Endometrial microvascular endothelial cells (primary cell): Measurements from ENCODE around the gene TRIM66. TPM values are rescaled to one million over a fixed set of nuclear protein-coding genes. Genes with fewer than 3 reads are reported as not detected.

ENCODE experiments used
- in situ Hi-C: cut with HindIII; loops from 2 replicates; pipeline ENCODE4 v1.10.0; 2017; ENCODE audit warnings: low sequenced_read_pairs, low pct_unique_long_range_greater_than_20kb; ENCODE audit errors: inconsistent ontology term
- total RNA-seq: library from RNA; depleted of rRNA; stranded (reverse); fragments of >200 nt; gene quantifications from one replicate; pipeline ENCODE4 v1.2.3, GENCODE V29; 2015; ENCODE audit errors: inconsistent ontology term

The TRIM66 gene
- total RNA-seq, 1 donor from 2014 or later = 5.7 TPM

- in situ Hi-C loops = no loop called here
Measured at GRCh38 chr11:8698379-8698851, 15.9 kb upstream of the TRIM66 start.

GRCh38 chr11:8697054-8697453 lies 14.6 kb upstream of the TRIM66 start:
- in situ Hi-C loops = no loop called here

- in situ Hi-C loops = no loop called here
Measured at GRCh38 chr11:8694137-8694536, 11.7 kb upstream of the TRIM66 start.

- in situ Hi-C loops = no loop called here
Measured at GRCh38 chr11:8693555-8693954, 11.1 kb upstream of the TRIM66 start.

DNA sequence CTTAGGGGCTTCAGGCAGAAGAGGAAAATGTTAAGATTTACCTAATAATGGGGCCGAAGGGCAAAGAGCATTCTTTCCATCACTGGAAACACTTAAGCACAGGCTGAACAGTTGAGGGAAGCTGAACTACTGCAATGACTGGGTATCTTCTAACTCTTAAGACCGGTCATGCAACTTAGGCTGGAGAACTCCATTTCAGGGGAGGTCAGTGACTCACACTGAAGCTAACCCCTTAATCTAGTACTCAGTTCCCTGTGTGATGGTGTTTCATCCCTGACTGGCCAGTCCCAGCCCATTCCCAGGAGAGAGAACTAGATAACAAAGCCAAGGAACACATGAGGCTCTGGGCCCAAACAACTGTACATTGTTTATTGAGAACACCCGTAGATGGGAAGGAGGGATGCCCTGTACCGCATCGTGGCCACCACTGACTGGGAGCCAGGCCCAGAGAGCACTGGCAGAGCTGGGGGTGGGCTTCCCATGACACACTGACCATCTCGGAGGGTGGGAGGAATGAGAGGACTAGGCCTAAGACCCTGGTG lies 10.6 kb upstream of the TRIM66 start:
- in situ Hi-C loops = no loop called here

GRCh38 chr11:8692417-8692816 lies 10.0 kb upstream of the TRIM66 start:
- in situ Hi-C loops = no loop called here

DNA sequence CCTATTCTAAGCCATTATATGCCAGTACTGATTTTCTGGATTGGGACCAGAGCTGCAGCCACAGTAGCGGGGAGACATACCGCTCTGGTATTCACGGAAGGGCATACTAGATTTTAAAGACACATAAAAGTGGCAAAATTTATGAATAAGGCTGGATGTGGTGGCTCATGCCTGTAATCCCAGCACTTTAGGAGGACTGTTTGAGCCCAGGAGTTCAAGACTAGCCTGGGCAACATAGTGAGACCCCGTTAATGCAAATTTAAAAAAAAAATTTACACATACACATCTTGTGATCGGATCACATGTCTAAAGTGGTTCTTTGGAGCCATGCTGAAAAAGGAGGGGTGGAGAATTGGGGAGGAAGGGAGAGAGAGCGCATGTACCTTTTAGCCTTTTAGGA lies 9.1 kb upstream of the TRIM66 start:
- in situ Hi-C loops = no loop called here

GRCh38 chr11:8690374-8691342 lies 8.2 kb upstream of the TRIM66 start:
- in situ Hi-C loops = no loop called here

DNA sequence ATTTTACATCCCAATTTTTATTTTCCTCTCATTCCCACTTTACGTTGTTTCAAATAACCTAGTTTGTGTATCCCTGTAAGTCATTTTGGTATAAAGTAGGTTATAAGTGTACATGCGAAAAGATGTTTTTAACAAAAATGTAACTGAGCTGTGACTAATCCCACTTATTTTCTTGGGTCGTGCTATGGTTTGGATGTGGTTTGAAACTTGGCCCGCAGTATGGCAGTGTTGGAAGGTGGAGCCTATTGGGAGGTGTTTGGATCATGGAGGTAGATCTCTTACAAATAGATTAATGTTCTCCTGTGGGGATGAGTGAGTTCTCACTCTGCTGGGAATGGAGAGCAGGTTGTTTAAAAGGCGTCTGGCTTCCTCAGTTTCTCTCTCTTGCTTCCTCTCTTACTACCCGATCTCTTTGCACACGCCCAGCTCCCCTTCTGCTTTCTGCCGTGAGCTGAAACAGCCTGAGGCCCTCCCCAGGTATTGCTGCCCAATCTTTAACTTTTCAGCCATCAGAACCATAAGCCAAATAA lies 7.3 kb upstream of the TRIM66 start:
- in situ Hi-C loops = no loop called here

DNA sequence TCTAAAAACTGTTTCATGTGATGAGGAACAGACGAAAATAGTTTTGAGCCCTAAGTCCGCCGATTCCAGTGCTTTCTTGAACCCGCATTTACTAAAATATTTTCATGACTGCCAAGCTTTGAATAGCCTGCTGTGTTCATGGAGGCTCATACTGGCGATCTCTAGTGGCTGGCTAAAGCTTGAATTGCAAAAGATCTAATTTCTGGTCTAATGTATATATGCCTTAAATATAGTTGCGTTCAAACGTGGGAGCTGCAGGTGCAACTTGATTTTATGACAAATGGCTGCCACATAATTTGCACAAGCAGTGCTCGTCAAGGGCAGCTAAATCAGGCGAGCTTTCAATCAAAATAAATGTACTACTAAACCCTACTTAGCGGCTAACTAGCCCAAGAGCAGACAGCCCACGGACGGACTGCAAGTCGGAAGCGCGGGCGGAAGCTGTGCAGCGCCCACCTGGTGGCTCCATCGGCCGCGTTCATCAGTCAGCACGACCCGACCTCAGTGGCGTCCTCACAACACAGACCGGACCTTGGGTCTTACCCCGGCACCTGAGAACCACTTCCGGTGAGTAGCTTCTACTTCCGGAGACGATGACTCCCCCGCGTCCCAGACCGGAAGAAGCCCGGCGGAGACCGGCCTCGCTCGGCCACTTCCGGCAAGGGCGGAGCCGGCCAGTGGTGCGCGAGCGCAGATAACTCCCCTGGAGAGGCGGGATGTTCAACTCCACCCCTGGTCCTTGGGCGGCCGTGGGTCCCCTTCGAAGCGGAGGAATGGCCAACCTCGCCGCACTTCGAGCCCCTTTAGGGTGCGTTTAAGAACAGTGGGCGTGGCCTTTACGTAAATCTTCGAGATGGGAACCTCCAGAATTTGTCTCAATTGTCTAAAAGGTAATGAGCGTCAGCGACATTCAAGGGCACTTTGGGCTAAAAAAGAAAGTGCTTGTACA lies 6.2 kb upstream of the TRIM66 start:
- in situ Hi-C loops = no loop called here

DNA sequence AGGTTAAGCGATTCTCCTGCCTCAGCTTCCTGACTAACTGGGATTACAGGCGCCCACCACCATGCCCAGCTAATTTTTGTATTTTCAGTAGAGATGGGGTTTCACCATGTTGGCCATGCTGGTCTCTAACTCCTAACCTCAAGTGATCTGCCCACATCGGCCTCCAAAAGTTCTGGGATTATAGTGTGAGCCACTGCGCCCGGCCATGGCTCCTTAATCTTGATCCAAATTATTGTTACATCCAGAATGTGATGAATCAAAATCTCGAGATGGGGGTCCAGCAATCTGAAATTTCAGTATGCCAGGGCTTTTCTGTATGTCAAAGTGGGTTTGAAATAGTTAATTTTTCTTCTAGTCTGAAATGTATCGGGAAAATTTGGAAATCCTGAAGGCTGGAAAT lies 3.9 kb upstream of the TRIM66 start:
- in situ Hi-C loops = no loop called here

GRCh38 chr11:8685820-8686219 lies 3.4 kb upstream of the TRIM66 start:
- in situ Hi-C loops = no loop called here

- in situ Hi-C loops = no loop called here
Measured at GRCh38 chr11:8685306-8685705, 2.8 kb upstream of the TRIM66 start.

DNA sequence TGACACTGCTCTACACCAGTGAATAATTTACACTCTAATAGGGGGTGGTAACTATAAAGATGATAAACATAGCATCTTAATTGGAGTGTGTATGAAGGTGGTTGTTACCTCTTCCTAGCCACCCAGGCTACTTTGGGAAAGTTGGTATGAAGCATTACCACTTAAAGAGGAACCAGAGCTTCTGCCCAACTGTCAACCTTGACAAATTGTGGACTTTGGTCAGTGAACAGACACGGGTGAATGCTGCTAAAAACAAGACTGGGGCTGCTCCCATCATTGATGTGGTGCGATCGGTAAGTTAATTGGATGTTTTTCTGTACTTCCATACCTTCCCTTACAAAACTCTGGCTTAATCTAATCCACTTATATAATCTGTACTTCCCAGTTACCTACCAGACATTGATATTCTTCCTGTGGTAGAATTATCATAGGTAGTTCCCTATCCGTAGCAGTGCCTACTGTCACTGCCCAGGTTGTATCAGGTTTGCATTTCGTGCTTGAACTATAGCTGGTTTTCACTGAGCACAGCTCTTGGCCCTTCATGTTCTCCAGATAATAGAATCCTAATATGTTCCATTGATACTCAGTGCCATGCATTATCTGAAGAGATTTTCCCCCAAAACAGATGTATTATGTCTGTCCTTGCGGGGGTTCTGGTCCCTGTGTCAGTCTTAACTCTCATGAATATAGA lies 2.3 kb upstream of the TRIM66 start:
- in situ Hi-C loops = no loop called here

- in situ Hi-C loops = no loop called here
Measured at GRCh38 chr11:8683115-8683807, 796 bp upstream of the TRIM66 start.

DNA sequence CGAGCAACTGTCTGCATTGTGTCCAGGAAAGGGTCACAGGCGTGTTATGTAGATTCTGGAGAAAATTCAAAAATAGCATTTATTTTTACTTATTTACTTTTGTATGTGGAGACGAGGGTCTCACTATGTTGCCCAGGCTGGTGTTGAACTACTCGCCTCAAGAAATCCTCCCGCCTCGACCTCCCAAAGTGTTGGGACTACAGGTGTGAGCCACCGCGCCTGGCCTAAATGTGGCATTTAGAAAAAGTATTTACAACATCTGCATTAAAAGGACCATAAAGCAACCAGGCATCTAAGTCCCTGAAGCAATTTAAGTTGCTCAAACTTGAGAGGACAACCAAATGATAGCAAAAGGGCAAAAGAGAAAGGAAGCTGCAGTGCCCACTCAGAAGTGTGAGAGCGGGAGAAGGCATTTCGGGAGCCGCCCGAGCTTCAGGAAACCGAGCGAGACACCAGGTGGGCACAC lies 595 bp downstream of the TRIM66 start:
- in situ Hi-C loops = no loop called here

DNA sequence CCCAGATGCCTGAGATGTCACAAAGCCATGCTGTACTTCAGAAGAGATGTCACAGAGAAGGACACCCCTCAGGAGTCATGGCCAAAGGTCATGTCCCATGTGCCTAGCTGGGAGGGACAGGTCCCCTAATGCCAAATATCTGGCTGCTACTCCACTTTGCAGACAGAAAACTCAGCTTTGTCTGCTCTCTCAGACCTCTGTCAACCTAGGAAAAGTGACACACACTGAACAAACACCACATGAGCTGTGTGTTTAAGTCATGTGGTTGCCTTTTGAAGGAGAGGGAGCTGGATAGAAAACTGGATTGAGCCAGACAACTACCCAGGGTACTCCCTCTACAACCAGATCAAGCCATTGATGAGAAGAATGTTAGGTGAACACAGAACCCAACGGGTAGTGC lies 3.5 kb downstream of the TRIM66 start:
- in situ Hi-C loops = no loop called here

DNA sequence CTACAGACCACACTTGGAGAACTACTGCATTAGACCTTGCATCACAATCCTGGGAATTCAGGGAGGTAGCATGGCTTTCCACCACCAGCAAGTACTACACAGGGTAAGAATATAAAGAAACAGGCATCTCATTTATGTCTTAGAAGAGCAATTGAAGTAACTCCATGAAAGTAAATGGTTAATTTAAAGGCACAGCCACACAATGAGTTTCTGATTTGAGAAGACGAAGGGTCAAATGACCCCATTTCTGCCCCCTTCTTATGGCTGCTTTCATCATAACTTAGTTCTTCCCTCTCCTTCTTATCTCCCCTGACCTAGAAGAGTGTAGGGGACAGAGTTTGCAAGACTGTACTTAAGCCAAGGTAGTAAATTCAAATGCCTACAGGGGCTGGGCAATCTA lies 6.0 kb downstream of the TRIM66 start:
- in situ Hi-C loops = no loop called here
